Omental fat pad (tissue), 4 donors: ENCODE results near the gene EPN1. TPM values are rescaled to one million over a fixed set of nuclear protein-coding genes. Genes with fewer than 3 reads are reported as not detected.

Source experiments
- ATAC-seq: fragments of 150-250 bp; one replicate; pipeline ENCODE4 v1.9.1; 2016; ENCODE audit warnings: mild to moderate bottlenecking, moderate library complexity; ENCODE audit not compliant: low FRiP score
- DNase-seq: peaks from one replicate; pipeline ENCODE4 v3.0.0-alpha.2; 2019; ENCODE audit warnings: low spot score
- total RNA-seq, 4 donors: library from RNA; depleted of rRNA; stranded (reverse); fragments of >200 nt; gene quantifications; one replicate each; pipeline ENCODE4 v1.1.0, GENCODE V29; 2016
- TF ChIP-seq, protein P1 (sequence below), 3 donors: fragments of 450-650 bp; IDR thresholded peaks; one replicate each; pipeline ENCODE4 v1.5.1; 2016 to 2017; ENCODE audit warnings: antibody characterized with exemption in 3 of 3, mild to moderate bottlenecking in 3 of 3, moderate library complexity in 2 of 3

The EPN1 gene
- total RNA-seq, 4 donors from 2014 or later: 56.4 to 82.3 (median 62.0) TPM

DNA sequence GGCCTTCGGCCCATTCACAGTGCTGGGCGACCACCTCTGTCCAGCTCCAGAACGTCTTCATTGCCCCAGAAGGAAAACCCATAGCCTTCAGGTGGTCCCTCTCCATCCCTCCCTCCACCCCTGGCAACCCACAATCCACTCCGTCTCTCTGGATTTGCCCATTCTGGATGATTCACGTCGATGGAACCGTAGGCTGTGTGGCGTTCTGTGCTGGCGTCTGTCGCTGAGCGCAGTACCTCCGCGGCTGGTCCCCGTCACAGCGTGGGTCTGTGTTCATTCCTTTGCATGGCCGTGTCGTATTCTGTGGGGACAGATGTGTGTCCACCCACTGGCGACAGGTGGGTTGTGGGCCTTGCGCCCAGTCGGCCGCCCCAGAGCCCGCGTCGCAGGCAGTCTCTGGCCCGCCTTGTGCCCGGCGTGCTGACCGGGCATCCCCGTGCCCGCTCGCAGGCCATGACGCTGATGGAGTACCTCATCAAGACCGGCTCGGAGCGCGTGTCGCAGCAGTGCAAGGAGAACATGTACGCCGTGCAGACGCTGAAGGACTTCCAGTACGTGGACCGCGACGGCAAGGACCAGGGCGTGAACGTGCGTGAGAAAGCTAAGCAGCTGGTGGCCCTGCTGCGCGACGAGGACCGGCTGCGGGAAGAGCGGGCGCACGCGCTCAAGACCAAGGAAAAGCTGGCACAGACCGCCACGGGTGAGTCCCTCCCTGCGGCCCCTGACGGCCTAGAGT is 10.1 kb downstream of the EPN1 start:
- TF ChIP-seq, protein P1, sequence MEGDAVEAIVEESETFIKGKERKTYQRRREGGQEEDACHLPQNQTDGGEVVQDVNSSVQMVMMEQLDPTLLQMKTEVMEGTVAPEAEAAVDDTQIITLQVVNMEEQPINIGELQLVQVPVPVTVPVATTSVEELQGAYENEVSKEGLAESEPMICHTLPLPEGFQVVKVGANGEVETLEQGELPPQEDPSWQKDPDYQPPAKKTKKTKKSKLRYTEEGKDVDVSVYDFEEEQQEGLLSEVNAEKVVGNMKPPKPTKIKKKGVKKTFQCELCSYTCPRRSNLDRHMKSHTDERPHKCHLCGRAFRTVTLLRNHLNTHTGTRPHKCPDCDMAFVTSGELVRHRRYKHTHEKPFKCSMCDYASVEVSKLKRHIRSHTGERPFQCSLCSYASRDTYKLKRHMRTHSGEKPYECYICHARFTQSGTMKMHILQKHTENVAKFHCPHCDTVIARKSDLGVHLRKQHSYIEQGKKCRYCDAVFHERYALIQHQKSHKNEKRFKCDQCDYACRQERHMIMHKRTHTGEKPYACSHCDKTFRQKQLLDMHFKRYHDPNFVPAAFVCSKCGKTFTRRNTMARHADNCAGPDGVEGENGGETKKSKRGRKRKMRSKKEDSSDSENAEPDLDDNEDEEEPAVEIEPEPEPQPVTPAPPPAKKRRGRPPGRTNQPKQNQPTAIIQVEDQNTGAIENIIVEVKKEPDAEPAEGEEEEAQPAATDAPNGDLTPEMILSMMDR (IDR thresholded peaks at IDR 0.05): no peak
- DNase-seq (no peak), ATAC-seq (no peak)

DNA sequence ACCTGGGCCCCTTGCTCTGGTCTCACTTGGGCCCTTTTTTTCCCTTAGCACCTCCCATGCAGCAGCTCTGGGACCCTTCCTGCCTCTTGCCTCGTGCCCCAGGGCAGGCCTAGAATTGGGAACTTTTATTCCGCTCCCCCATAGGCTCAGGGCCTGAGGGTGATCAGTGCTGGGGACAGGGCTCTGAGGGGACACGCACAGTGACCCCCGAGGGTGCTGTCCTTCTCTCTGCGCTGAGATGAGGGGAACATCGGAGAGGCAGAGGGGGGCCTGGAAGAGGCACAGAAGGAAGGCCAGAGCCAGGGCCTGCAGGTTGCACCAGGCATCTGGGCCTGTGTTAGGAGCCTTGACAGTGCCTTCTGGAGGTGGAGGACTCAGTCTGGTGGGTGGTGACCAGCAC is 10.8 kb downstream of the EPN1 start:
- ATAC-seq (no peak), DNase-seq (no peak)
- TF ChIP-seq, protein P1 (IDR thresholded peaks at IDR 0.05): no peak

DNA sequence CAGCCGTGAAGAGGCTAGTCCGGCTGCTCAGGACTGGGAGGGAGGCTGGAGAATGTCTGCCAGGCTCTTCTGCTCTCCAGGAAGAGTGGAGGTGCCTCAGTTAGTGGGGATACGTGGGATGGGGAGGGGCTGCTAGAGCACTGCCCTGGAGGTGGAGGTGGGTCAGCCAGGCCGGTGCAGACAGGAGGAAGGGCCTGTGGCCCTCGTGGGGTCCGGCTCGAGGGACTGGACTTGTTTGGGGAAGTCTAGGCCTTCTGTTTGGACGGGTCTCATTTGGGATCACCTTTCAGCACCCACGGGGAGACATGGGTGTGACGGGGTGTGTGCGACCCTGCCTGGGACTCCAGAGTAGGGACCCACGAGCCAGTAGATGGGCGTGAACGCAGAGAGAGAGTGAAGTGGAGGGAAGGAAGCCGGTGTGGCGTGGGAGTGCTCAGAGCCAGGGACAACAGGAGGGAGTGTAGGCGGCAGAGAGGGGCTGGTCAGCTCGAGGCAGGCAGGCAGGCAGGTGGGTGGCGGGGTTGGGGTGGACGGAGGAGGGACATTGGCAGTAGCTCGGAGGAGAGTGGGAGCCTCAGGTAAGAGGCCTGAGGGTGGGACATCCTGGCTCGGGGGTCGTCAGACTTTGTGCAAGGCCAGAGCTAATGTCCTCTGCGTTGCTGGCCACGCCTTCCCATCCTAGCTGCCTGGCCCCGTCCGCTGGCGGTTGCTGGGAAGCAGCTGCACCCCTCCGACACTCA is 11.5 kb downstream of the EPN1 start:
- no peak for DNase-seq
- no peak for ATAC-seq
- TF ChIP-seq, protein P1 (IDR thresholded peaks at IDR 0.05): no peak

DNA sequence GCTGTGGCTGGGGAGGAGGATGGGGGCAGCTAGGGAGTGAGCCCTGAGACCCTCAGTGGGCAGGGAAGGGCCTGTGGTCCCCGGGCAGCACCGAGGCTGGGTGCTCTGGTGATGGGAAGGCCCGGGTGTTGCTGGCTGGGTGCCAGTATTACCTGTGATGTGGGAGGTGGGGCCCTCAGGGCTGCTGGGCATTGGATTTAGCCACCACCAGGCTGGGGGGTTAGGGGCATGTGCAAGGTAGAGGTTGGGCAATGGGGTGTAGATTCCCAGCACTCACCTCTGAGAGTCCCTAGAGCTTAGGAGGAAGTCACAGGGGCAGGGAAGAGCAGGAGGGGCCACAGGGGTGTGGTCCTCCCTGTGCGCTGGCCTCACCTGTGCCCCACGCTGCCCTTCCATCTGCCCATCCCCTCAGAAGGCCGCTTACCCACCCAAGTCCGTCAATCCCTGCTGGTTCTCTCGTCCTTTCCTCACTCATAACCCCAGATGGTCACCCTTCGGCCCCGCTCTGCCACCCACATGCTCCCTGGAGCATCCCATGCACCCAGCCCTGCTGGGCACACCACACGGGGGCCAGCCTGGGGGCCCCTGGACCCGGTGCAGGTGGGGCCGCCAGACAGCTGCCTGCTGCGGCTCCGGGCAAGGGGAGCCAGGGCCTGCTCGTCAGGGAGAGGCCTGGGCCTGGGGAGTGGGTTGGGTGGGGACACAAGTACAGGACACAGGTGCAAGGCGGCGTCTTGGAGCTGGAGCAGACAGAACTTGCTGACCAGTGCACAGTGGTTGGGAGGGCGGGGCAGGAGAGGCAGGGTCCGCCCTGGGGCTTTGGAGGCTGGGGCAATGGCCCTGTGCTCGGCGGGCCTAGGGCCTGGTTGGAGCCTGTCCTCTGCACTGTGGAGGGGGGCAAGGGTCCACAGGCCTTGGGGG is 12.5 kb downstream of the EPN1 start:
- TF ChIP-seq, protein P1 (IDR thresholded peaks at IDR 0.05): no peak
- no peak for ATAC-seq
- DNase-seq: no peak

DNA sequence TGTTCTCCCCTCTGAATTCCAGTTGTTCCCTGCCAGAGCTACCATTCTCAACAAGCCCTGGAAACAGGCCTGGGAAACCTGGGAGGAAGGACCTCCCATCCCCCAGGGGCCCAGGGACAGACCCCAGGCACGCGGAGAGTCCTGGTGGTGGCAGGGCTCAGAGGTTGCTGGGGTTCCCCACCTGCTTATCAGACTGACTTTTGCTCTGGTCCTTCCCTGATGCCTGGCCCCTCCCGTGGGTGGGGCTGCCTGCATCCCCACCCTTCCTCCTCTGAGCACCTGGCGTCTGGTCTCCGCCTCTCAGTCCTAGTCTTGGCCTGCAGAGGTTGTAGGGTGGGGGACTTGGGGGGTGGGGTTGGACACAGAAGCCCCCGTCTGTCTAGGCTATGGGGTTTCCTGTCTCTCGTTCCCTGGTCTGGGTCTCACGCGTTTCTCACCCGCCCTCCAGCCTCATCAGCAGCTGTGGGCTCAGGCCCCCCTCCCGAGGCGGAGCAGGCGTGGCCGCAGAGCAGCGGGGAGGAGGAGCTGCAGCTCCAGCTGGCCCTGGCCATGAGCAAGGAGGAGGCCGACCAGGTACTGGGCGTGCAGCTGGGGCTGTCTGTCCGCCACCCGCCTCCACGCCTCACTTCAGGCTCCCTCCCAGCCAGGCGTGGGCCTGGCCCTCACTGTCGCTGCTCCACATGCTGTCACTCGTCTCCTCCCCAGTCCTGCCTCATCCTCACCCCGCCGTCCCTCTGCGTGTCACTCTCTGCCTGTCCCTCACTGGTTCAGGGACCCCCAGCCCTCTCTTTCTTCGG is 13.6 kb downstream of the EPN1 start:
- TF ChIP-seq, protein P1 (IDR thresholded peaks at IDR 0.05): no peak
- DNase-seq (no peak), ATAC-seq (no peak)

DNA sequence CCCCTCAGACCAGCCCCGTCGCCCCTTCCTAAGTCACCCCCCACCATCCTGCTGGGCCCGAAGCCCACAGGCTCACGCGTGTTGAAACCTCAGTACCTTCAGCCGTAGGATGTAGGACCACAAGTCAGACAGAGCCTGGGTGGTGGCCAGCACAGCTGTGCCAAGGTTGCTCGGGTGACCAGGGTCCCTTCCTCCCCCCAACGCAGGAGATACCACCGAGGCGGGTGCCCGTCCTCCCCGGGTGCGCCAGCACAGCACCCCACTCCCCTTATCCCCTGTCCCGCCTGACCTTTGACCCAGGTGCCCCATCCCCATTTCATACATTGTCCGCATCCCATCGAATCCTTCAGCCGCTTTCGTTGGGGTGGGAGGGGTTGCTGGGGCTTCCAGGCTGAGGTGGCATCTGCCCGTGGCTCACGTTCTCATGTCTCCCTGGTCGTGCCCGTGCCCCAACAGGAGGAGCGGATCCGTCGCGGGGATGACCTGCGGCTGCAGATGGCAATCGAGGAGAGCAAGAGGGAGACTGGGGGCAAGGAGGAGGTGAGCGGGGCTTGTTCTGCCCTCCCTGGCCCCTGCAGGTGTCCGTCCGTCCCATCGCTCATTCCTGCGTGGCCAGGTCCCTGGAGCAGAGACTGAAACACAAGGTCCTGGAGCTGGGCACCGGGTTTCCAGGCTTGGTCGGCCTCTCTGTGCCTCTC is 14.5 kb downstream of the EPN1 start:
- TF ChIP-seq, protein P1 (IDR thresholded peaks at IDR 0.05): no peak
- no peak for DNase-seq
- ATAC-seq: no peak
